HG03064 (cell line): Measurements from ENCODE around the gene RSU1.

ENCODE experiments used
- ATAC-seq: cut with Tn5 transposase; IDR thresholded peaks from one replicate; pipeline ENCODE4 v1.9.1; 2021; ENCODE audit warnings: low read depth; ENCODE audit not compliant: unreplicated experiment

Gene RSU1

DNA sequence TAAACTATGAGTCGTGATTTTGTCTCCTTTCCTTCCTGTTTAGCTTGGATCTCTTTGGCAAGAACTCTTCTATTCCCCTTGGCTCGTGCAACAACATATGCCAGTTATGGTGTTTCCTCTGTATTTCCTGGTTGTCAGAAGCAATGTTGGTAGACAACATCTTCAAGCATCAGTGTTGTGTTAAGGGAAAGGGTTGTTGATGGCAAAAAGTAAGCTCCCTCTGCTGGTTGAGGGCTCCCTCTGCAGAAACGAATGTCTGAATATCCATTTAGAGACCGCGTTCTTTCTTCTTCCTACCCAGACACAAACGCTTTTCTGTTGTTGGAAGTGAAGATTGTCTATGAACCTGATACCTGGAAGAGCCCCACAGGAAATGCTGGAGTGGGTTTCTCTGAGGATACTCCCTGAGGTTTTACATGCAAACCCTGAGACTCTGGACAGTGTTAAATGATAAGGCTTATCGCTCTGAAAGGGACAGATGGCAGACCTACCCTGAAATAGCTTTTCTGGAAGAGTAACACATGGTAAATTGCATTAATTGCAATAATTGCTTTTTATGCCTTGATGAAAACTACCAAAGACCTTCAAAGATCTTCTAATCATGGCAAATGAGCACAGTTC lies 272.0 kb downstream of the RSU1 start:
- no peak for ATAC-seq

DNA sequence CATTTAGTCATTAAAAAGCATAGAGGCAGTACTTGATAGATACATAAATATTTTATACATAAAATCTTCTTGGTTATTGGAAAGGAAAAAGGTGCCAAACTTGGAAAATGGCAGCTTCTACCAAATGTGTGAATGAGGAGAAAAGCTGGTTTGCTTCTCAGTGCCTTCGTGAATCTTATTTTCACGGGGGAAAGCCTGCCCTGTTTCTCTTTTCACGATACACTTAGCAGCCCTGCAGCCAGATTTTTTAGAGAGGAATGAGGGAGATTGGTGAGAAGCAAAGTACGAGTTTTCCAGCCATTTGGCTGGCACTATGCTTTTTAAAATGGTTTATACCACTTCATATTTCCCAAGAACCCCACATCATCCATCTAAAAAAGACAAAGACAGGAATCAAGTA lies 272.6 kb downstream of the RSU1 start:
- ATAC-seq: no peak

DNA sequence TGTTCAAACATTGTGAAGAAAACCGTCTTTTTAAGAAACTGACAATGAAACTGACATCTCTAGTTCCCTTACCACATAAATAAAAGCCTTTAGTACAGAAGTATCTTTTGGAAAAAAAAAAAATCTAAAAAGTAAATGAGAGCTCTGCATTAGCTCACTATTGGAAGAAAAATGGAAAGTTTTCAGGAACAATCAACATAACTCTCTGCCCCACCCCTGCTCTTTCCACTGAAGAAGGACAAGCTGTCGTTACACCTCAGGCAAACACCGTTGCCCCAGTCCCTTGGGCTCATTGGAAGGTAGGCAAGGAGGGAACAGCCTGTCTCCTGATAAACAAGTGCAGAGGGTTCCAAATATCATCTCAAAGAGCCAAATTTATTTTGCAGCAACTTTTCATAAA lies 273.1 kb downstream of the RSU1 start:
- ATAC-seq: no peak
